Measurements from ENCODE around the gene NAPG. TPM values are rescaled to one million over a fixed set of nuclear protein-coding genes. Genes with fewer than 3 reads are reported as not detected.

The NAPG gene
- total RNA-seq, 1 donor from 2014 or later = 32.0 TPM

DNA sequence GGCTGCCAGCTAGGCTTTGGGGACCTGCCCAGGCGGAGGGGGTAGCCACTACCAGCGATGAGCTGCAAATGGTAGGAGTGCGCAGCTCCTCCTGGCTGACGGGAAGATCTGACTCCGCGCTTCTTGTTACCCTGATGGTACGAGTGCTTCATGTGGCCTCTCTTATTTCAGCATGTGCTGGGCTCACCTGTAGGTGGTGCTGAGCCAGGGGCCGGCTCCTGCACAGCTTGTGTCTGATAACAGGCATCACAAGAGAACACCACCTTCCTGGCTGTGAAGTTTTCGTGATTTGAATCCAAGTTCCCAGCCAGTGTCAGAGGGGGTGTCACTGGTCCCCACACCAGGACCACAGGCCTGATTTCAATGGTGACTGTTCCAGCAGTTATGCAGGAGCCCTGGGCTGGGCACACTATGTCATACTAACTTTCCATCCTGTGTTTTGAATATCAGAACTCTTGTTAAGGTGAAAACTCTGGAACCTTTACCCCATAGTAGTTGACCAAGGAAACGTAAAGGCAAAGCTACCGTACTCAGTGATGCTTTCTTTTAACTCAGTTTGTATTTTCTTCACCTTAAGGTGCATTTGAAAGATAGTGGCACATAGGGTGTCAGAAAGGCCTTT lies 43.4 kb upstream of the NAPG start:
- Mint-ChIP-seq H3K9me3 (ENCODE audit: low read depth) (no peaks in the 10 kb centered on the region), H3K4me3 (ENCODE audit: unreplicated experiment) (no peak overlapping the region), H3K27me3 (ENCODE audit: low read depth) (no peaks in the 10 kb centered on the region), H3K36me3 (ENCODE audit: low read depth) (peaks cover 4% of the 10 kb centered on the region), H3K27ac (ENCODE audit: unreplicated experiment) (no peak overlapping the region), H3K4me1 (ENCODE audit: low read depth) (no peaks in the 10 kb centered on the region)
- TF ChIP-seq, protein P1, sequence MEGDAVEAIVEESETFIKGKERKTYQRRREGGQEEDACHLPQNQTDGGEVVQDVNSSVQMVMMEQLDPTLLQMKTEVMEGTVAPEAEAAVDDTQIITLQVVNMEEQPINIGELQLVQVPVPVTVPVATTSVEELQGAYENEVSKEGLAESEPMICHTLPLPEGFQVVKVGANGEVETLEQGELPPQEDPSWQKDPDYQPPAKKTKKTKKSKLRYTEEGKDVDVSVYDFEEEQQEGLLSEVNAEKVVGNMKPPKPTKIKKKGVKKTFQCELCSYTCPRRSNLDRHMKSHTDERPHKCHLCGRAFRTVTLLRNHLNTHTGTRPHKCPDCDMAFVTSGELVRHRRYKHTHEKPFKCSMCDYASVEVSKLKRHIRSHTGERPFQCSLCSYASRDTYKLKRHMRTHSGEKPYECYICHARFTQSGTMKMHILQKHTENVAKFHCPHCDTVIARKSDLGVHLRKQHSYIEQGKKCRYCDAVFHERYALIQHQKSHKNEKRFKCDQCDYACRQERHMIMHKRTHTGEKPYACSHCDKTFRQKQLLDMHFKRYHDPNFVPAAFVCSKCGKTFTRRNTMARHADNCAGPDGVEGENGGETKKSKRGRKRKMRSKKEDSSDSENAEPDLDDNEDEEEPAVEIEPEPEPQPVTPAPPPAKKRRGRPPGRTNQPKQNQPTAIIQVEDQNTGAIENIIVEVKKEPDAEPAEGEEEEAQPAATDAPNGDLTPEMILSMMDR (IDR thresholded peaks at IDR 0.05) = no peak
- no peak for DNase-seq (ENCODE audit: low spot score)

DNA sequence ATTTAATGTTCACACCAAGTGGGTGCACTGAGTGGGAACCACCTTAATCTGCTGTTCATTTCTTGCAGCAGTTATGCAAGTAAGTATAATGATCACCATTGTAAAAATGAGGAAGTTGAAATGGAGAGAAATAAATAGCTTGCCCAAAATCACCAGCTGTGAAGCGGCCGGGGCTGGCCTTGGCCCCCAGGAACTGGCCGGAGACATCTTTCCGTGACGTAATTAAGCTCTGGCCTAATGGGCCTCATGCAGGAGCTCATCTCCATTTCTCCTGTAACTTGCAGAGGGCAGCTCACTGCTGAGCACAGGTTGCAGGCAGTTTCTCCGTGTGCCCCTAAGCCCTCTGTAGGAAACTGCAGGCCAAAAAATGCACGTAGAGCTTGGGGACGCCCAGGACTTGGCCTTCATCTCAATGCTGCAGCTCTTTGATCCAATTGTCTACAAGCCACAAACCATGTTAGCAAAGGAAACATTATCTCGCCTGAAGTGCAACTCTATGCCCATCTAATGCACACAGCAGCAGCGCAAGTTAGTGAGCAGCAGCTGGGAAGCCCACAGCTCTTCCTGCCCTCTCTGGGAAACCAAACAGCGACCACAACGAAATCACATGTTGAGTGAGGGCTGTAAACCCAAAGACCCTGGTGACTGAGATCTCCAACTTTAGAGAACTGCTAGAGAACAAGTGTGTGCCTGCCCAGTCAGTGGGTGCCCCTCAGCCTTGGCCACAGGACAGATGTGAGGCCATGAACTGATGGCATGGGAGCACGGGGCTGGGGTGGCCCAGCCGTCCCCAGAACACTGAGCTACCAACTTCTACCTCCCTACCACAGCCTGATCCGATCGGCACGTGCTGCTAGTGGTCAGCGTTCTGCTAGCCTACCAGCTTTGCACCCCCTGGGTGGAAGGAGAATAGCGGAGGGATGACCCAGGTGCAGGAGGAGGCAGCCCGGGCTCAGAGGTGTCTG lies 42.6 kb upstream of the NAPG start:
- peaks cover 7% of the 10 kb centered on the region for H3K36me3 Mint-ChIP-seq (ENCODE audit: low read depth)
- no peak for DNase-seq (ENCODE audit: low spot score)
- no peaks in the 10 kb centered on the region for H3K27me3 Mint-ChIP-seq (ENCODE audit: low read depth)
- TF ChIP-seq, protein P1 (IDR thresholded peaks at IDR 0.05) = no peak
- H3K4me3 Mint-ChIP-seq (ENCODE audit: unreplicated experiment) = no peak overlapping the region
- H3K27ac Mint-ChIP-seq (ENCODE audit: unreplicated experiment) = no peak overlapping the region
- no peaks in the 10 kb centered on the region for H3K9me3 Mint-ChIP-seq (ENCODE audit: low read depth)
- no peaks in the 10 kb centered on the region for H3K4me1 Mint-ChIP-seq (ENCODE audit: low read depth)

DNA sequence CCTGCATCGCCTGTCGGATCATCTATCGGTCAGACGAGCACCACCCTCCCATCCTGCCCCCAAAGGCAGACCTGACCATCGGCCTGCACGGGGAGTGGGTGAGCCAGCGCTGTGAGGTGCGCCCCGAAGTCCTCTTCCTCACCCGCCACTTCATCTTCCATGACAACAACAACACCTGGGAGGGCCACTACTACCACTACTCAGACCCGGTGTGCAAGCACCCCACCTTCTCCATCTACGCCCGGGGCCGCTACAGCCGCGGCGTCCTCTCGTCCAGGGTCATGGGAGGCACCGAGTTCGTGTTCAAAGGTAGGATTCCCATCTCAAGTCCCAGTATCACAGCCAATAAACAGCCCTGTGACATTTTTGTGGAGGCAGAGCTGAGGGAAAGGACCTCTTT lies 40.4 kb upstream of the NAPG start:
- Mint-ChIP-seq H3K27me3 (ENCODE audit: low read depth) (no peaks in the 10 kb centered on the region), H3K36me3 (ENCODE audit: low read depth) (peaks cover 4% of the 10 kb centered on the region), H3K27ac (ENCODE audit: unreplicated experiment) (no peak overlapping the region), H3K4me3 (ENCODE audit: unreplicated experiment) (no peak overlapping the region), H3K4me1 (ENCODE audit: low read depth) (no peaks in the 10 kb centered on the region), H3K9me3 (ENCODE audit: low read depth) (no peaks in the 10 kb centered on the region)
- DNase-seq (ENCODE audit: low spot score) = no peak
- TF ChIP-seq, protein P1 (IDR thresholded peaks at IDR 0.05) = no peak

DNA sequence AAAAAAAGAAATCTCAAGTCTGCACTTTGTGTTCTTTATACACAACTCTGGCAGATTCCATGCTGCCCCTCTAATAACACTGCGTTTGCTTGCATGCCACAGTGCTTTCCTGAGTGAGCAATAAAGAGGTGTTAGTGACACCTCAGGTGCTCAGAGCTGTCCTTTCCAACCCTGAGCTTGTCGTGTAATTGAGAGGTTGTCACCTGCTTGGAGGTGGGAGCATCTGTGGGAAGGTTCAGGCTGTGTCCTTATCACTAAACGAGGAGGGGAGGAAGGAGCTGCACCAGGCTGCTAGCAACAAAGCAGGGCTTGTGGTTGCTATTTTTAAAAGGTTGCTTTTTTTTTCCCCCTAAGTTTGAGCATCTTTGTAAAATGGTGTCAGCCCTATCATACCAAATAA lies 39.5 kb upstream of the NAPG start:
- TF ChIP-seq, protein P1 (IDR thresholded peaks at IDR 0.05) = no peak
- Mint-ChIP-seq H3K9me3 (ENCODE audit: low read depth) (no peaks in the 10 kb centered on the region), H3K27me3 (ENCODE audit: low read depth) (no peaks in the 10 kb centered on the region), H3K4me3 (ENCODE audit: unreplicated experiment) (no peak overlapping the region), H3K27ac (ENCODE audit: unreplicated experiment) (no peak overlapping the region), H3K4me1 (ENCODE audit: low read depth) (no peaks in the 10 kb centered on the region), H3K36me3 (ENCODE audit: low read depth) (peaks cover 4% of the 10 kb centered on the region)
- no peak for DNase-seq (ENCODE audit: low spot score)

DNA sequence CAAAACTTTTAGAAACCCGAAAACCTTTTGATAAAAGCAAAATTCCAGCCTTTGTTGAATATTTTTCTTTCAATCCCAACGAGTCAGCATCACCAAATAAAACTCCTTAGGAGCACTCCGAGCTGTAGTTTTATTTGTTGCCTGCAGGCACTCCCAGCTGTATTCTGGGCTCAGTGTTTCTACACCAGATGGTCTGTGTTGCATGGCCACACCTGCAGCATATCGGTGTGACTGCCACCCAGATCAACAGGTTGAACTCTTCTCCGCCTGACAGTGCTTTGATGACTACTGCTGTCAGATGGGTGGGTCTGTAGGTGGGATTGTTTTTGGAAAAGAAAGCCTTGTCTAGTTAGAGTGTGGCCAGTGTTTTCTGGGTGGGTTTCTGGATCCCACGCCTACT lies 38.7 kb upstream of the NAPG start:
- Mint-ChIP-seq H3K4me3 (ENCODE audit: unreplicated experiment) (no peak overlapping the region), H3K27me3 (ENCODE audit: low read depth) (no peaks in the 10 kb centered on the region), H3K9me3 (ENCODE audit: low read depth) (no peaks in the 10 kb centered on the region), H3K27ac (ENCODE audit: unreplicated experiment) (no peak overlapping the region), H3K4me1 (ENCODE audit: low read depth) (no peaks in the 10 kb centered on the region), H3K36me3 (ENCODE audit: low read depth) (peaks cover 4% of the 10 kb centered on the region)
- TF ChIP-seq, protein P1 (IDR thresholded peaks at IDR 0.05) = no peak
- DNase-seq (ENCODE audit: low spot score) = no peak
